MM.1S (cell line): Measurements from ENCODE around the gene LEO1.

Experiments
- EZH2 ChIP-seq: fragments of 300-600 bp; sonication (generic); optimal IDR thresholded peaks from 2 replicates; pipeline ENCODE3; 2017; ENCODE audit warnings: low read depth, mild to moderate bottlenecking, antibody characterized with exemption, low read length, mixed read lengths
- EZH2phosphoT487 ChIP-seq: fragments of 300-600 bp; sonication (generic); IDR thresholded peaks from 2 replicates; pipeline ENCODE4 v1.6.1; 2018; ENCODE audit warnings: antibody characterized with exemption, low read length

DNA sequence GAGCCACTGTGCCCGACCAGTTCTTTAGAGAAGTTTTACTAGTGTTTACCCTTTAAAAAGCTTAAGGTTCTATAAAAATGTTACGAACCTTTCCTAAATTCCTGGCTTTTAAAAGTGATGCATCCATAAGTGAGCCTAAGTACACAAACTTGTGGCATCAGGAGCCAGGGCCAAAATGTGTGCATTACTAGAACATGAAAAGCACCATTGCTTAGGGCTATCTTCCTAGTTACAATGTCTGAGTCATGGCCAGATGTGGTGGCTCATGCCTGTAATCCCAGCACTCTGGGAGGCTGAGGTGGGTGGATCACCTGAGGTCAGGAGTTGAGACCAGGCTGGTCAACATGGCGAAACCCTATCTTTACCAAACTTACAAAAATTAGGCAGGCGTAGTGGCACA is 39.9 kb downstream of the LEO1 start:
- no peak for TF ChIP-seq EZH2
- no peak for TF ChIP-seq EZH2phosphoT487
